Keratinocyte (primary cell): Measurements from ENCODE around the gene CTDSP1. TPM values are rescaled to one million over a fixed set of nuclear protein-coding genes. Genes with fewer than 3 reads are reported as not detected.

Experiments
- DNase-seq: peaks from one replicate; pipeline ENCODE4 v3.0.0-alpha.2; 2011; ENCODE audit warnings: low read depth, missing footprints, low spot score
- FAIRE-seq: peaks from 2 replicates; lab custom pipeline; 2011; peaks lifted over from hg19 to GRCh38; lab: Jason Lieb, UNC
- H2AFZ ChIP-seq: 2 replicates; pipeline ENCODE4 v1.6.0; 2012; ENCODE audit warnings: low read length, control low read depth, inconsistent platforms; ENCODE audit not compliant: control insufficient read depth
- H3K27ac ChIP-seq: 2 replicates; pipeline ENCODE4 v1.5.1; 2011; ENCODE audit warnings: low read length; ENCODE audit not compliant: control insufficient read depth, insufficient read depth
- H3K27me3 ChIP-seq: 3 replicates; pipeline ENCODE4 v1.6.0; 2011; ENCODE audit warnings: low read length; ENCODE audit not compliant: control insufficient read depth, insufficient read depth; ENCODE audit errors: extremely low read depth
- H3K36me3 ChIP-seq, 2 experiments: 2 replicates in 1 of 2; 3 replicates in 1 of 2; pipeline ENCODE4 v1.5.1; 2011; ENCODE audit warnings: low read length in 2 of 2, mild to moderate bottlenecking in 1 of 2; ENCODE audit not compliant: control insufficient read depth in 2 of 2, insufficient read depth in 2 of 2; ENCODE audit errors: extremely low read depth in 1 of 2
- H3K4me1 ChIP-seq: 3 replicates; pipeline ENCODE4 v1.5.1; 2011; ENCODE audit warnings: low read length; ENCODE audit not compliant: control insufficient read depth, insufficient read depth; ENCODE audit errors: extremely low read depth
- H3K4me2 ChIP-seq: 3 replicates; pipeline ENCODE4 v1.6.0; 2011; ENCODE audit warnings: low read depth, low read length; ENCODE audit not compliant: control insufficient read depth, insufficient read depth; ENCODE audit errors: extremely low read depth
- H3K4me3 ChIP-seq, 3 experiments: fragments of 200-600 bp in 1 of 3; sonication (generic) in 1 of 3; 2 replicates in 2 of 3; 3 replicates in 1 of 3; pipeline ENCODE4 v1.5.1; 2011 to 2016; ENCODE audit warnings: low read length in 3 of 3, mild to moderate bottlenecking in 3 of 3, control low read depth in 2 of 3, inconsistent platforms in 1 of 3, low read depth in 1 of 3, mixed read lengths in 1 of 3, mixed run types in 1 of 3, moderate library complexity in 1 of 3; ENCODE audit not compliant: control insufficient read depth in 2 of 3, insufficient read depth in 2 of 3; ENCODE audit errors: extremely low read depth in 1 of 3
- H3K79me2 ChIP-seq: 2 replicates; pipeline ENCODE4 v1.6.0; 2012; ENCODE audit warnings: low read length; ENCODE audit not compliant: control insufficient read depth, insufficient read depth
- H3K9ac ChIP-seq: 3 replicates; pipeline ENCODE4 v1.6.0; 2011; ENCODE audit warnings: low read length; ENCODE audit not compliant: control insufficient read depth, insufficient read depth; ENCODE audit errors: extremely low read depth
- H3K9me1 ChIP-seq: 3 replicates; pipeline ENCODE4 v1.6.0; 2011; ENCODE audit warnings: low read length; ENCODE audit not compliant: control insufficient read depth, insufficient read depth; ENCODE audit errors: extremely low read depth
- H3K9me3 ChIP-seq: 2 replicates; pipeline ENCODE4 v1.5.1; 2012; ENCODE audit warnings: low read depth, low read length; ENCODE audit not compliant: control insufficient read depth
- H4K20me1 ChIP-seq: 3 replicates; pipeline ENCODE4 v1.6.0; 2011; ENCODE audit warnings: low read length; ENCODE audit not compliant: control insufficient read depth, insufficient read depth; ENCODE audit errors: extremely low read depth
- CTCF ChIP-seq, 3 experiments: IDR thresholded peaks in 1 of 3; conservative IDR thresholded peaks in 1 of 3; optimal IDR thresholded peaks in 1 of 3; 2 replicates in 2 of 3; 3 replicates in 1 of 3; pipeline versions ENCODE3 to v1.5.1; 2011; ENCODE audit warnings: low read length in 3 of 3, mild to moderate bottlenecking in 3 of 3, moderate library complexity in 2 of 3, control low read depth in 1 of 3, inconsistent platforms in 1 of 3; ENCODE audit not compliant: insufficient read depth in 2 of 3; ENCODE audit errors: extremely low read depth in 1 of 3
- EZH2 ChIP-seq: IDR thresholded peaks from one replicate; pipeline ENCODE4 v1.6.1; 2012; ENCODE audit warnings: inconsistent platforms, mild to moderate bottlenecking, low read length, moderate library complexity
- dilution Hi-C: fragments of 300-500 bp; cut with MboI; formaldehyde crosslinking; loops from one replicate; pipeline ENCODE4 v1.7.0; 2020; ENCODE audit warnings: low sequenced_read_pairs; ENCODE audit not compliant: extremely low pct_ligation_motif_present
- polyA plus RNA-seq, 5 experiments: library from polyadenylated mRNA; depleted of rRNA in 3 of 5; stranded (reverse) in 3 of 5; stranded (forward) in 1 of 5; unstranded in 1 of 5; fragments of >200 nt; gene quantifications; 1 replicate in 1 of 5; 2 replicates in 3 of 5; 3 replicates in 1 of 5; pipeline versions ENCODE4 v1.2.1 to v1.2.3, GENCODE V29; 2011 to 2012; ENCODE audit warnings: missing spikeins in 2 of 5, low read depth in 1 of 5, low replicate concordance in 1 of 5

The CTDSP1 gene
- polyA plus RNA-seq, 1 donor (not counting 4 experiments of a cell fraction or from before 2014, with no cell fraction given): 38.7 TPM

DNA sequence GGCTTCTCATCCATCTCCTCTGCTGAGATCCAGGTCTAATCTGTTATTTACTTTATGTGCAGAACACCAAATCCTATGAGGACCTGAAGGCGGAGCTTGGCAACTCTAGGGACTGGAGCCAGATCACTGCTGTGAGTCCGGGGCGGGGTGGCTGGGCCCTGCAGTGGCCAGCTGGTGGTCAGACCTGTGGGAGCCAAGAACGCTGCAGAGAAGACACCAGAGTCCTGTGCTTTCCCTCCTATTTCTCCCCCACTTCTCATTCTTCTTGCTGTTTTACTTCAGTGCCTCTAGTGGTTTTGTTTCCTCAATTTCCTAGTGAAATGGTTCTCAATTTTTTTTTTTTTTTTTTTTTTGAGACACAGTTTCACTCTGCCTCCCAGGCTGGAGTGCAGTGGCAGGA lies 38.9 kb downstream of the CTDSP1 start:
- Histone ChIP-seq H3K36me3 (no peaks in the 10 kb centered on the region), H3K9ac (no peak overlapping the region), H3K9me3 (no peaks in the 10 kb centered on the region), H3K27me3 (peaks cover 3% of the 10 kb centered on the region), H3K79me2 (no peaks in the 10 kb centered on the region), H4K20me1 (no peaks in the 10 kb centered on the region), H2AFZ (no peak overlapping the region), H3K4me1 (no peaks in the 10 kb centered on the region), H3K4me2 (no peak overlapping the region), H3K9me1 (no peaks in the 10 kb centered on the region), H3K27ac (no peak overlapping the region), H3K4me3 (no peak overlapping the region)
- dilution Hi-C loops: no loop called here
- FAIRE-seq (no peak), DNase-seq (no peak)
- no peak for TF ChIP-seq EZH2
- no peak for TF ChIP-seq CTCF (optimal IDR thresholded peaks at IDR 0.05 in 1 of 3, IDR thresholded peaks at IDR 0.05 in 1 of 3, conservative IDR thresholded peaks at IDR 0.05 in 1 of 3; ENCODE audit: extremely low read depth in 1 of 3, insufficient read depth in 2 of 3, low read length in 3 of 3)

DNA sequence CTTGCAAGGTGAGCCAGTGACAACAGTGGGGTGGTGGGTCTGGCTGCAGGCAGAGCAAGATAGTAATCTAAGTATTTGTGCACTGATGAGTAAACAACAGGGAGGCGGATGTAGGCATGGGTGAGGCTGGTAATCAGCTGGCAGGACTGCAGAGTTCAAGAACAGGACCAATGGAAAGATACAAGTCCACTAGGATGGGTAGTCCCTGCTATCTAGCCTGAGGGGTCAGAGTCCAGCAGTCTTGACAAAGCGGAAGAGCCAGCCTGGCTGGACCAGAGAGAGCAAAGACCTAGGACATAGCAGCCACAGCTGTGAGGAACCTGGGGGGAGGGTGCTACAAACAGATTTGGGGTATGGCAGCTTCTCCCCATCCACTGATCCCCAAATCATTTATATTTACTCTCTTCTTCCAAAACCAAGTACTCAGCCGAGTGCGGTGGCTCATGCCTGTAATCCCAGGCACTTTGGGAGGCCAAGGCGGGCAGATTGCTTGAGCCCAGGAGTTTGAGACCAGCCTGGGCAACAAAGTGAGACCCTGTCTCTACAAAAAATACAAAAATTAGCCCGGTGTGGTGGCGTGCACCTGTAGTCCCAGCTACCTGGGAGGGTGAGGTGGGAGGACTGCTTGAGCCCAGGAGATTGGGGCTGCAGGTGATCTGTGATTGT lies 45.2 kb downstream of the CTDSP1 start:
- no peak for FAIRE-seq
- Histone ChIP-seq H3K79me2 (no peaks in the 10 kb centered on the region), H3K27me3 (no peaks in the 10 kb centered on the region), H3K36me3 (peaks cover 0 to 4% of the 10 kb centered on the region in 2 experiments), H3K9me3 (no peaks in the 10 kb centered on the region), H3K4me1 (peaks cover 11% of the 10 kb centered on the region), H4K20me1 (no peaks in the 10 kb centered on the region), H3K9me1 (no peaks in the 10 kb centered on the region), H3K4me2 (no peak overlapping the region), H3K27ac (no peak overlapping the region), H3K9ac (no peak overlapping the region), H3K4me3 (no peak overlapping the region), H2AFZ (no peak overlapping the region)
- dilution Hi-C loops: no loop called here
- DNase-seq: no peak
- TF ChIP-seq EZH2 (no peak), CTCF (optimal IDR thresholded peaks at IDR 0.05 in 1 of 3, IDR thresholded peaks at IDR 0.05 in 1 of 3, conservative IDR thresholded peaks at IDR 0.05 in 1 of 3; ENCODE audit: extremely low read depth in 1 of 3, insufficient read depth in 2 of 3, low read length in 3 of 3) (no peak)
